ENCODE measurements around the gene CARD11.

CARD11 gene

DNA sequence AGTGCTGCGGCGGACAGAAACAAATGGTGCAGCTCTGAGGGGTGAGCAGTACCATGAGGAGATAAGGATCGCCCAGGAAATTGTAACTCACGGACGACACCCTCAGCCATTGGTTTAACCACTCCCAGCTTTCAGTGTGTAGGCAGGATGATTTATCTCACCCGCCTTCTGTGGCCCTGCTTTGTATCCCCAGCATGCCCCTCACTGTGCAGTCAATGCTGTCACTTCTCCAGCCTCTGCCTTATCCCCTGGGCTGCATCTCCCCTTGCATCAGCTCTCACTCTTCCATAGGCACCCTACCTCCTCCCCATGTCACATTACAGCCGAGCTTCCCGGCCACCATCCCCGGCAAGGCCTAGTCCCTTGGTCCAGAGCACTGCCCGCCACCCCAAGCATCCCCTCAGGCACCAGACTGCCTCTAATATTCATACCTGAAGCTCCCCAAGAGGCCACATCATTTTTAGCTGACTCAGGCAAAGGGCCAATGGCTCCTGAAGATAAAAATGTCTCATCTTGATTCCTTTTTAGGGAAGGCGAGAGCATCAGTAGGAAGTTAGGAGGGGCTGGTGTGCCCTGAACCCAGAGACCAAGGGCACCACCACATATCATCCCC is 77.1 kb downstream of the CARD11 start:
- no peaks in the 10 kb centered on the region for H3K27me3 ChIP-seq (replicated peaks in 2 of 5; ENCODE audit: control insufficient read depth in 4 of 5, insufficient read depth in 5 of 5, low read length in 4 of 5)
- H3K4me3 ChIP-seq (ENCODE audit: control insufficient read depth in 1 of 7, extremely low read depth in 1 of 7, insufficient read depth in 4 of 7, low read depth in 2 of 7, low read length in 6 of 7) = no peak overlapping the region
- H3K36me3 ChIP-seq (ENCODE audit: control insufficient read depth in 4 of 4, insufficient read depth in 4 of 4, low read length in 3 of 4) = no peaks in the 10 kb centered on the region
- DNase-seq = no peak
- H3K9me3 ChIP-seq (ENCODE audit: control extremely low read depth in 1 of 5, control insufficient read depth in 4 of 5, insufficient read depth in 2 of 5, low read depth in 1 of 5, low read length in 4 of 5) = peaks cover 0 to 15% (median 11%) of the 10 kb centered on the region in 5 experiments
- POLR2A ChIA-PET = no interaction called here
- H3K4me1 ChIP-seq (ENCODE audit: control extremely low read depth in 1 of 4, control insufficient read depth in 4 of 4, insufficient read depth in 4 of 4, low read length in 3 of 4) = peaks cover 0 to 9% (median 5%) of the 10 kb centered on the region in 4 experiments
- WGBS (ENCODE audit: insufficient coverage) = 93% methylated on average over 6 of the region's 11 CpGs
- H3K27ac ChIP-seq (ENCODE audit: insufficient read depth in 1 of 2, low read depth in 1 of 2, low read length in 2 of 2, poor library complexity in 1 of 2, severe bottlenecking in 2 of 2) = no peak overlapping the region
- CTCF ChIA-PET = interaction anchor here (1.8 kb wide), 2 partner anchors 10 kb away, joined by 4 to 8 read pairs; no protein-coding TSS in a partner anchor

DNA sequence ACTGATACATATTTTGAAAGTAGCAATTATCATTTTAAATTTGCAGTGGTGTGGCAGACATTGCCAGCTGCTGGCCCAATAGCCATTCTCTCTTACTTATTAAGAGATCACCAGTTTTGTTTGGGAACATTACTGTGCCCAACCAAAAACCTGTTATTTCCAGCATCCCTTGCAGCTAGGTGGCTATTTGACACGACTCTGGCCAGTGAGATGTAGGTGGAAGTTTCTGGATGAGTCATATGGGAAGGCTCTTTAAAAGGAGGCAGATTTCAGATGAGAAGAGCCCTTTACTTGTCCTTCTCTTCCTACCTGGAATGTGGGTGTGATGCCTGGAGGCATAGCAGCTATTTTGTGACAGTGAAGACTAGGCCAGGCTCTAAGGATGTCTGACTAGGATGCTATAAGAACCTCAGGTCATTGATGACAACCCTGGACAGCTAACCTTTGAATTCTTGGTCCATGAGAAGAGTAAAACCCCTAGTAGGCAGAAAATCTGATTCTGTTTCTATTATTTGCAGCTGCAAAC is 77.9 kb downstream of the CARD11 start:
- Histone ChIP-seq H3K27me3 (replicated peaks in 2 of 5; ENCODE audit: control insufficient read depth in 4 of 5, insufficient read depth in 5 of 5, low read length in 4 of 5) (no peaks in the 10 kb centered on the region), H3K27ac (ENCODE audit: insufficient read depth in 1 of 2, low read depth in 1 of 2, low read length in 2 of 2, poor library complexity in 1 of 2, severe bottlenecking in 2 of 2) (no peak overlapping the region), H3K9me3 (ENCODE audit: control extremely low read depth in 1 of 5, control insufficient read depth in 4 of 5, insufficient read depth in 2 of 5, low read depth in 1 of 5, low read length in 4 of 5) (peaks cover 0 to 15% (median 11%) of the 10 kb centered on the region in 5 experiments), H3K4me3 (ENCODE audit: control insufficient read depth in 1 of 7, extremely low read depth in 1 of 7, insufficient read depth in 4 of 7, low read depth in 2 of 7, low read length in 6 of 7) (no peak overlapping the region), H3K4me1 (ENCODE audit: control extremely low read depth in 1 of 4, control insufficient read depth in 4 of 4, insufficient read depth in 4 of 4, low read length in 3 of 4) (peaks cover 0 to 6% (median 2%) of the 10 kb centered on the region in 4 experiments), H3K36me3 (ENCODE audit: control insufficient read depth in 4 of 4, insufficient read depth in 4 of 4, low read length in 3 of 4) (no peaks in the 10 kb centered on the region)
- POLR2A ChIA-PET = no interaction called here
- WGBS (ENCODE audit: insufficient coverage) = no CpG with 5 or more reads among the region's 1 CpG
- CTCF ChIA-PET = interaction anchor here (1.4 to 1.8 kb wide), 4 partner anchors 8 to 17 kb away, joined by 4 to 8 read pairs (median 5); no protein-coding TSS in a partner anchor
- DNase-seq = no peak

DNA sequence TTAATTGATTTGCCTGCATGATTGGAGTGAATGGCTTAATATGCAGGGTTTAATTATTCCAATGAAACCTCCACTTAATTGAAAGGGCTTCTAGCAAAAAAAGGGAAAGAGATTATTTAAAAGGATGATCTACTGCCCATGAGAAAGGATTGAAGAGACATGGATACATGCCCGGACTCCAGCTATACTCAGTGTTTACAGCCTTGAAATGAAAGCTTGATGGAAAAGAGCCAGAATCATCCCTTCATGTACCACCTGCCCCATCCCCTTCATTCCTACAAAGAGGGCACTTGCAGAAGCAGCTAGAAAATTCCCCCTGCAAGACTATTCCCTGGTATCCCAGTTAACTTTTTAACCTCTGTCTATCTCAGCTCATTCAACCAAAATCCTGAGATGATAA is 78.4 kb downstream of the CARD11 start:
- WGBS (ENCODE audit: insufficient coverage) = 100% methylated on average over 1 of the region's 1 CpG
- Histone ChIP-seq H3K27me3 (replicated peaks in 2 of 5; ENCODE audit: control insufficient read depth in 4 of 5, insufficient read depth in 5 of 5, low read length in 4 of 5) (no peaks in the 10 kb centered on the region), H3K27ac (ENCODE audit: insufficient read depth in 1 of 2, low read depth in 1 of 2, low read length in 2 of 2, poor library complexity in 1 of 2, severe bottlenecking in 2 of 2) (no peak overlapping the region), H3K4me3 (ENCODE audit: control insufficient read depth in 1 of 7, extremely low read depth in 1 of 7, insufficient read depth in 4 of 7, low read depth in 2 of 7, low read length in 6 of 7) (no peak overlapping the region), H3K4me1 (ENCODE audit: control extremely low read depth in 1 of 4, control insufficient read depth in 4 of 4, insufficient read depth in 4 of 4, low read length in 3 of 4) (peaks cover 0 to 6% (median 2%) of the 10 kb centered on the region in 4 experiments), H3K36me3 (ENCODE audit: control insufficient read depth in 4 of 4, insufficient read depth in 4 of 4, low read length in 3 of 4) (no peaks in the 10 kb centered on the region), H3K9me3 (ENCODE audit: control extremely low read depth in 1 of 5, control insufficient read depth in 4 of 5, insufficient read depth in 2 of 5, low read depth in 1 of 5, low read length in 4 of 5) (peaks cover 0 to 15% (median 11%) of the 10 kb centered on the region in 5 experiments)
- ChIA-PET CTCF (interaction anchor here (1.4 to 1.8 kb wide), 4 partner anchors 8 to 17 kb away, joined by 4 to 8 read pairs (median 5); no protein-coding TSS in a partner anchor), POLR2A (no interaction called here)
- DNase-seq = no peak

DNA sequence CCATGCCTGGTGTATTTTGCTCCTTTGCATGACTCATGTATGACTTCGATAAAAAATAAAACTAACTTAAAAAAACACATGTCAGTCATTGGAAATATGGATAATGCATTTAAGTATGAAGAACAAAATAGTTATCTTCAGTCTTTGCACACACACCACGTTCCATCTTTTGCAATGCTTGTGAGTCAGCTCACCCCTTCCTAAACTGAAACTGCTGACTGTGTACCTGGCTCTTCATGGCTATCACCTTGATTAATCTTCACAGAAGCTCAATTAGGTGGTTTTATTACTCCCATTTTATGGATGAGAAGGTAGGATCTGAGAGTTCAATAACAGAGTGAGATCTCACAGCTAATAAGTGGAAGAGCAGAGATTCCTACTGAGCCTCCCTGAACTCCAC is 79.5 kb downstream of the CARD11 start:
- DNase-seq = no peak
- 80% methylated on average over 1 of the region's 2 CpGs for WGBS (ENCODE audit: insufficient coverage)
- Histone ChIP-seq H3K9me3 (ENCODE audit: control extremely low read depth in 1 of 5, control insufficient read depth in 4 of 5, insufficient read depth in 2 of 5, low read depth in 1 of 5, low read length in 4 of 5) (peaks cover 0 to 15% (median 11%) of the 10 kb centered on the region in 5 experiments), H3K27me3 (replicated peaks in 2 of 5; ENCODE audit: control insufficient read depth in 4 of 5, insufficient read depth in 5 of 5, low read length in 4 of 5) (no peaks in the 10 kb centered on the region), H3K27ac (ENCODE audit: insufficient read depth in 1 of 2, low read depth in 1 of 2, low read length in 2 of 2, poor library complexity in 1 of 2, severe bottlenecking in 2 of 2) (no peak overlapping the region), H3K36me3 (ENCODE audit: control insufficient read depth in 4 of 4, insufficient read depth in 4 of 4, low read length in 3 of 4) (no peaks in the 10 kb centered on the region), H3K4me3 (ENCODE audit: control insufficient read depth in 1 of 7, extremely low read depth in 1 of 7, insufficient read depth in 4 of 7, low read depth in 2 of 7, low read length in 6 of 7) (no peak overlapping the region), H3K4me1 (ENCODE audit: control extremely low read depth in 1 of 4, control insufficient read depth in 4 of 4, insufficient read depth in 4 of 4, low read length in 3 of 4) (peaks cover 0 to 14% (median 6%) of the 10 kb centered on the region in 4 experiments)
- CTCF ChIA-PET = interaction anchor here (1.3 to 1.5 kb wide), 3 partner anchors 9 to 189 kb away, joined by 3 to 6 read pairs (median 4); no protein-coding TSS in a partner anchor
- POLR2A ChIA-PET = no interaction called here

DNA sequence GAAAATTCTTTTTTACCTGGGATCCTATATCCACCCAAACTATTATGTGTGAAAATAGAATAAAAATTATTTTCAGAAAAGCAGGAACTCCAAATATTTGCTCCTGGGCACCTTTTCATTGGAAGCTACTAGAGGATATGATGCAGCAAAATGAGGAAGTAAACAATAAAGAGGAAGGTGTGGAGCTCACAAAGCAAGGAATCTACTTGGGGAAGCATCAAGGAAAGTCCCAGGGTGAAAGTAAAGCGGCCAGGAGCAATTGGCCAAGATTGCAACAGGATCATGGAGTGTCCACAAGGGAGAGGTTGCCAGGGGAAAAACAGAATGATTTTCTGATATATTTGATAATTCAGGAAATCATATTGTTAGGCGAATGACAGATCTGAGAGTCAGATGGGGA is 80.8 kb downstream of the CARD11 start:
- Histone ChIP-seq H3K27me3 (replicated peaks in 2 of 5; ENCODE audit: control insufficient read depth in 4 of 5, insufficient read depth in 5 of 5, low read length in 4 of 5) (no peaks in the 10 kb centered on the region), H3K27ac (ENCODE audit: insufficient read depth in 1 of 2, low read depth in 1 of 2, low read length in 2 of 2, poor library complexity in 1 of 2, severe bottlenecking in 2 of 2) (no peak overlapping the region), H3K36me3 (ENCODE audit: control insufficient read depth in 4 of 4, insufficient read depth in 4 of 4, low read length in 3 of 4) (no peaks in the 10 kb centered on the region), H3K4me1 (ENCODE audit: control extremely low read depth in 1 of 4, control insufficient read depth in 4 of 4, insufficient read depth in 4 of 4, low read length in 3 of 4) (peaks cover 0 to 17% (median 8%) of the 10 kb centered on the region in 4 experiments), H3K4me3 (ENCODE audit: control insufficient read depth in 1 of 7, extremely low read depth in 1 of 7, insufficient read depth in 4 of 7, low read depth in 2 of 7, low read length in 6 of 7) (no peak overlapping the region), H3K9me3 (ENCODE audit: control extremely low read depth in 1 of 5, control insufficient read depth in 4 of 5, insufficient read depth in 2 of 5, low read depth in 1 of 5, low read length in 4 of 5) (peaks cover 0 to 15% (median 11%) of the 10 kb centered on the region in 5 experiments)
- ChIA-PET CTCF (interaction anchor here (0.6 kb wide), 1 partner anchor 57 kb away, joined by 3 read pairs; no protein-coding TSS in a partner anchor), POLR2A (interaction anchor here (1.1 kb wide), 1 partner anchor 16 kb away, joined by 3 read pairs; no protein-coding TSS in a partner anchor)
- WGBS (ENCODE audit: insufficient coverage) = 75% methylated on average over 2 of the region's 2 CpGs
- DNase-seq = peak in 2 of 3 donors; percentile 49 to 60

DNA sequence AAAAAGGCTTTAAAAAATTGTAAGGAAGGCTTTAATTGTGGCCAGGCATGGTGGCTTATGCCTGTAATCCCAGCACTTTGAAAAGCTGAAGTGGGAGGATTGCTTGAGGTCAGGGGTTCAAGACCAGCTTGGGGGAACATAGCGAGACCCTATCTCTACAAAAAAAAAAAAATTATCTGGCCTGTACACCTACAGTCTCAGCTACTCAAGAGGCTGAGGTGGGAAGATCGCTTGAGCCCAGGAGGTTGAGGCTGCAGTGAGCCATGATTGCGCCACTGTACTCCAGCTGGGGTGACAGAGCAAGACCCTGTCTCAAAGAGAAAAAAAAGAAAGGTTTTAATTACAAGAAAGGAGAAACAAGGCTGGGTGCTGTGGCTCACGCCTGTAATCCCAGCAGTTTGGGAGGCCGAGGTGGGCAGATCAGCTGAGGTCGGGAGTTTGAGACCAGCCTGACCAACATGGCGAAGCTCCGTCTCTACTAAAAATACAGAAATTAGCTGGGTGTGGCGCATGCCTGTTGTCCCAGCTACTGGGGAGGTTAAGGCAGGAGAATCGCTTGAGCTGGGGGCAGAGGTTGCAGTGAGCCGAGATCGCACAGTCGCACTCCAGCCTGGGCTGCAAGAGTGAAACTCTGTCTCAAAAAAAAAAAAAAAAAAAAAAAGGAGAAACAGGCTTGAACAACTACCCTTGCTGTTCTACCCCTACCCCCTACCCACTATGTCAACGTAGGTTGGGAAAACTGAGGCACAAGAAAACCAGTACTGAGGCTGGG is 83.7 kb downstream of the CARD11 start:
- POLR2A ChIA-PET = no interaction called here
- no peaks in the 10 kb centered on the region for H3K27me3 ChIP-seq (replicated peaks in 2 of 5; ENCODE audit: control insufficient read depth in 4 of 5, insufficient read depth in 5 of 5, low read length in 4 of 5)
- peaks cover 0 to 38% (median 19%) of the 10 kb centered on the region in 4 experiments for H3K4me1 ChIP-seq (ENCODE audit: control extremely low read depth in 1 of 4, control insufficient read depth in 4 of 4, insufficient read depth in 4 of 4, low read length in 3 of 4)
- no peaks in the 10 kb centered on the region for H3K36me3 ChIP-seq (ENCODE audit: control insufficient read depth in 4 of 4, insufficient read depth in 4 of 4, low read length in 3 of 4)
- peak overlapping the region in 1 of 2 experiments; percentile 43 for H3K27ac ChIP-seq (ENCODE audit: insufficient read depth in 1 of 2, low read depth in 1 of 2, low read length in 2 of 2, poor library complexity in 1 of 2, severe bottlenecking in 2 of 2)
- CTCF ChIA-PET = interaction anchor here (0.6 to 1.6 kb wide), 4 partner anchors 12 to 30 kb away, joined by 3 to 6 read pairs (median 3); no protein-coding TSS in a partner anchor
- WGBS (ENCODE audit: insufficient coverage) = 96% methylated on average over 8 of the region's 14 CpGs
- DNase-seq = no peak
- peaks cover 0 to 2% (median 0%) of the 10 kb centered on the region in 5 experiments for H3K9me3 ChIP-seq (ENCODE audit: control extremely low read depth in 1 of 5, control insufficient read depth in 4 of 5, insufficient read depth in 2 of 5, low read depth in 1 of 5, low read length in 4 of 5)
- H3K4me3 ChIP-seq (ENCODE audit: control insufficient read depth in 1 of 7, extremely low read depth in 1 of 7, insufficient read depth in 4 of 7, low read depth in 2 of 7, low read length in 6 of 7) = no peak overlapping the region

Measured in common myeloid progenitor, CD34-positive (primary cell).